CD4-positive, alpha-beta T cell treated with Interleukin-1 beta for 1 hour (primary cell): ENCODE data around the gene CPNE6.
A peak's percentile ranks its signal among the peaks of the same experiment; 100 is the strongest.
"Not testable (repeated sequence)": the region's sequence is repeated elsewhere in the genome, so short reads cannot be mapped to it uniquely, and the experiment has no call there.

Experiments
- DNase-seq, 2 donors: peaks; one replicate each; pipeline ENCODE4 v3.0.0-alpha.2; 2020 to 2022

CPNE6 gene

DNA sequence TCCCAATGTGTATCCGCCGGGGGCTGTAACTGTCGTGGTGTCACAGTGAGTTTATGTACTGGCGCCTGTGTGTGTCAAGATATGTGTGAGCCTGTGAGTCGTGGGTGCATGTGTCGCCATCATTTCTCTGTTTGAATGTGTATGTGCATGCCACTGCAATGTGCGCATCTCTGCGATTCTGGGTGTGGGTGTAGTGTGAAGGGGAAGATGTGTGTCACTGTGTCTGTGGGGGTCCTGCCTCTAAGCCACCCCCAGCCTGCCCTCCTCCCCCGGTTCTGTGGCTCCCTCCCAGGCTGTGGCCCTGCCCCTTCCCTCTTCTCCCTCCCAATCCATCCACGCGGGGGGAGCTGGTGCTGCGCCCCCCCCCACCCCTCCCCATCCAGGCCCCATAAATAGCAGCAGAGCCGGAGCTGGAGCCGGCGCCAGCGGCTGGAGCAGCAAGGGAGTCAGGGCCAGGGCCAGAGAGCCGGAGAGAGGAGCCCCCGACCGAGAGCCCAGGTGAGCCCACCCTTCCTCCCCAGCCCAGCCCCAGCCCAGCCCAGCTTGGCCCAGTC is at the start of gene CPNE6:
Gene CPNE6 (plus strand): TSS at position 419 of the 554 bp plus-strand sequence. CDS start 1,375 bp downstream, outside the sequence.
- DNase-seq: no peak

GRCh38 chr14:24024939-24025418 is 46.4 kb upstream of the CPNE6 start:
- not testable (repeated sequence) for DNase-seq

- DNase-seq: not testable (repeated sequence)
These were observed 41.7 kb upstream of the CPNE6 start for GRCh38 chr14:24029687-24030086.

GRCh38 chr14:24031331-24031730 is 40.0 kb upstream of the CPNE6 start:
- DNase-seq: not testable (repeated sequence)

- DNase-seq: peak in 1 of 2 donors; percentile 22
These were observed 38.5 kb upstream of the CPNE6 start for GRCh38 chr14:24032727-24033418.

DNA sequence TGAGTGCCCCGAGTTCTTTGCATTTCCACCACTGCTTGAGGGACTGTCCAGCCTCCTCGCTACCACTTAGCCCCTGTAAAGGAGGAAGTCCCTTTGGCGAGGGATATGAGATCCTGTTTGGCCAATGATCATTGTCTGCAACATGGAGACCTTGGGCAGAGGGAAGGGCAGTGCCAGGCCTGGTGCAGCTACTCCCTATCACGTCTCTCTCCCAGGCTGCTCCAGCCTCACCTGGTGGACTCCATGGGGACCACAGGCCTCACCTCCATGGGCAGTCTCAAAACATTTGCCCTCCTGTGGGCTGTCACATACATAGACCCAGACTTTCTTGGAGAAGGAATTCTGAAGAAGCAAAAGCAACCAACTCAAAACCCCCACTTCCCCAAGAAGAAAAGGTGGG is 35.6 kb upstream of the CPNE6 start:
- DNase-seq: not testable (repeated sequence)

GRCh38 chr14:24036169-24036962 is 35.0 kb upstream of the CPNE6 start:
- DNase-seq: peak; percentile 66 to 67

- DNase-seq: not testable (repeated sequence)
These were observed 34.3 kb upstream of the CPNE6 start for GRCh38 chr14:24036963-24037657.

- DNase-seq: no peak
These were observed 33.7 kb upstream of the CPNE6 start for GRCh38 chr14:24037658-24038037.

- no peak for DNase-seq
These were observed 32.7 kb upstream of the CPNE6 start for GRCh38 chr14:24038686-24039085.

GRCh38 chr14:24040692-24041091 is 30.7 kb upstream of the CPNE6 start:
- DNase-seq: no peak

GRCh38 chr14:24042746-24043145 is 28.6 kb upstream of the CPNE6 start:
- no peak for DNase-seq

DNA sequence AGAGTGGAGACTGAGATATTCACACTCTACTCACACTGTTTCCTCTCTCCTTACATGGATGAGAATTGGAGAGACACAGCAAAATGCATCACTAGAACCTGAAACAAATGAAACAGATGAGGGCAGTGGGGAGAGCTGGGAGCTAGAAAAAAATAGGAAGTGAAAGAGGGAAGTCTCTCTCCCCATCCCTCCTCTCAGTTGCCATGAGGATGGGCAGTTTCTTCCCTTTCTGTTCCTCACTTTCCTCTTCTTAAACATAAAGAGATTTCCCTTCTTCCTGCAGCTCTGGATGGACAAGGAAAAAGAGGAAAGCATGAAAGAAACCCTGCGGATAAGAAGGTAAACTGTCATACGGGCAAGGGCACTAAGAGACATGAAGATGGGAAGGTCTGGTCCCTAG is 22.4 kb upstream of the CPNE6 start:
- not testable (repeated sequence) for DNase-seq

GRCh38 chr14:24050753-24051152 is 20.6 kb upstream of the CPNE6 start:
- not testable (repeated sequence) for DNase-seq

GRCh38 chr14:24051176-24051788 is 20.1 kb upstream of the CPNE6 start:
- no peak for DNase-seq

DNA sequence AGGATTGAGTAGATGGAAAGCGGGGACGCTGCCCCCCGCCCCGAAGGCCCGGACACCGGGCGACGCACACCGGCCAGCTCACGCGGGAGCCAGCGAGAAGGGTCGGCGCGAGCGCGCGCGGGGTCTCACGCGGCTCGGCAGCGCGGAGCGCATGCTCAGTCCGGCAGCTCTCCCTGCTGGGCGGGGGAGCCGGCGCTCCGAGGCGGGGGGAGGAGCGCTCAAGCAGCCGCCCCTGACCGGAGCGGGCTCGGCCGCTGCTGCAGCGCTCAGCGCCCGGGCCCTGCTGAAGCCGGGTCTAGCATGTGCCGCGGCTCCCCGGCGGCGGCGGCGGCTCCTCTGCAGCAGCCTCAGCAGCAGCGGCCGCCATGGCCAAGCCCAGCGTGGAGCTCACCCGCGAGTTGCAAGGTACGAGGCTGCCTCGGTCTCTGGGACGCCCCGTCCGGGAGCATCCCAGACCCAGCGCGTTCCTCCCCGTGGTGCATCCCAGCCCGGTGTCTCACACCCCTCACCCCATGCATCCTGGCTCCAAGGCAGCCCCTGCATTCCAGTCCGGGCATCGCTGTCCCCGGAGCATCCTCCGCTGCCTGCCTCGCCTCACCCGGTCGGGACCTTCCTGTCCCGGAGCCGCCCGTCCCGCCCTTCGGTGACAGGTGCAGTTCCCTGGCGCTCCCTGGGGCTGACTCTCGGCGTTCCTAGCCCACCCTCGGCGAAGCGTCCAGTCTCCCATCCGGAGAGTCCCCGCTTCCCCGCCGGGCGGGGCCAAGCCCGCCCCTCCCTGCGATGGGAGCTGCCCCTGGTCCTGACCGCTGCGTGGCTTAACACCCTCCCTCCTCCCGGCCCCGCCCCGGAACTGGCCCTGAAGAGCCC is 19.3 kb upstream of the CPNE6 start, which contains the start of gene CARMIL3:
Gene CARMIL3 (plus strand): TSS at position 221 of the 867 bp plus-strand sequence. CDS start 145 bp downstream, at position 366.
- DNase-seq: peak; percentile 62 to 64

- DNase-seq: peak in 1 of 2 donors; percentile 37
These were observed 18.5 kb upstream of the CPNE6 start for GRCh38 chr14:24052656-24053547.

DNA sequence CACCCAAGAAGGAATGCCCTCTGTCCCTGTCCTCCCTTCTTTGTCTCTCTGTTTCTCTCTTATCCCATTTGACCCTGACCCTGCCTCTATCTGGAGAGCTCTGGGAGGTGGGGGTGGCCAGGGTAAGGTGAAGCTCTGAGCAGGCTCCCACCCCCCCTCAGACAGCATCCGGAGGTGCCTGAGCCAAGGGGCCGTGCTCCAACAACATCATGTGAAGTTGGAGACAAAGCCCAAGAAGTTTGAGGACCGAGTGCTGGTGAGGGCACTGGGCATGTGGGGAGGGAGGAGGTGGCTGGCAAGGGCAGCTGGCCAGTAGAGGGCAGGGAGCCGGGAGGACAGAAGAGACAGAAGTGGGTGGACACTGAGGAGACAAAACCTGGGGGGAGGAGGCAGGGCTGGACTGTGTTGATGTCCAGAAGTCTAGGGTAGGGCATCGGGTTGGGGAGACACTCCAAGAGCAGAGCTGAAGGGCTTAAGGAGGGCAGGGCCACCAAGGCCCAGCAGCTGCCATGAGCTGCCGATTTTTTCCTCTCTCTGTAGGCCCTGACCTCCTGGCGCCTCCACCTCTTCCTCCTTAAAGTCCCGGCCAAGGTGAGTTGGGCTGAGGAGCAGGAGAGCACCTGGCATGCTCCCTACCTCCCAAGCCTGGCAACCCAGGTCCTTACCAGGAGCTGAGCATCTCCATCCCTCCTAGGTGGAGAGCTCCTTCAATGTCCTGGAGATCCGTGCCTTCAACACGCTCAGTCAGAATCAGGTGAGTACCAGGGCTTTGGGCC is 17.6 kb upstream of the CPNE6 start:
- no peak for DNase-seq

DNA sequence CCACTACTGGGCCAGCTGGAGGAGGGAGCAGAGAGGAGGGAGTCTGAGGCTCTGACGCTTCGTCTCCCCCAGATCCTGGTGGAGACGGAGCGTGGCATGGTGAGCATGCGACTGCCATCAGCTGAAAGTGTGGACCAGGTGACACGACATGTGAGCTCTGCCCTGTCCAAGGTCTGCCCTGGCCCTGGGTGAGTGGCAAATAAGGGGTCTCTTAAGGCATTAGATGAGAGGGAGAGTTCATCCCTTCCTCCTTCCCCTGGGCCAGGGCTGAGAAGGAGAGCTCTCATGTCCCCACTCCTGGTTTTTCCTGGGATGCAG is 17.1 kb upstream of the CPNE6 start:
- DNase-seq: no peak

DNA sequence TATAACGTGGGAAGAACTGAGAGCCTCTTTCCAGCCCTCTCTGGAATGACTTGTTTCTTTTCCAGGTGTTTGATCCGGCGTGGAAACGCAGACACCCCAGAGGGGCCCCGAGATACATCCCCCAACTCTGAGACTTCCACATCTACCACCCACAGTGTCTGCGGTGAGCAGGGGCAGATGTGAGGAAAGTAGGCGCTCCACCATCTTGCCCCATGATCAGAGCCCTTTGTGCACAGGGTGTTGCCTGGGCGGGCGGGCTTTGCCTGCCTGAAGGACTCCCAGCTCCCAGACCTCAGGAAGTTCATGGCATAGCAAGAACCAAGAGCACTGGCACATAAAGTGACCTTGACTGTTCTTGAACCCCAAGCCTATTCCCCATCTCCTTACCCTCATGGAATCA is 16.7 kb upstream of the CPNE6 start:
- no peak for DNase-seq
